Osteocyte (in vitro differentiated cells): ENCODE data around the gene PTPRG. TPM values are rescaled to one million over a fixed set of nuclear protein-coding genes. Genes with fewer than 3 reads are reported as not detected.

ENCODE experiments used
- DNase-seq: peaks from one replicate; pipeline ENCODE4 v3.0.0; 2021; ENCODE audit warnings: mixed read lengths; ENCODE audit not compliant: unreplicated experiment; ENCODE audit errors: extremely low spot score
- H3K27ac Mint-ChIP-seq: one replicate; pipeline ENCODE4 v1.8.0; 2021; ENCODE audit warnings: mild to moderate bottlenecking, mixed read lengths; ENCODE audit not compliant: unreplicated experiment
- H3K27me3 Mint-ChIP-seq: one replicate; pipeline ENCODE4 v1.8.0; 2021; ENCODE audit warnings: mixed read lengths; ENCODE audit not compliant: unreplicated experiment
- H3K36me3 Mint-ChIP-seq: one replicate; pipeline ENCODE4 v1.8.0; 2021; ENCODE audit warnings: mixed read lengths; ENCODE audit not compliant: unreplicated experiment
- H3K4me1 Mint-ChIP-seq: one replicate; pipeline ENCODE4 v1.8.0; 2021; ENCODE audit warnings: mixed read lengths; ENCODE audit not compliant: unreplicated experiment
- H3K4me3 Mint-ChIP-seq: one replicate; pipeline ENCODE4 v1.8.0; 2021; ENCODE audit warnings: mild to moderate bottlenecking, moderate library complexity, mixed read lengths; ENCODE audit not compliant: unreplicated experiment
- H3K9me3 Mint-ChIP-seq: one replicate; pipeline ENCODE4 v1.8.0; 2021; ENCODE audit warnings: mixed read lengths; ENCODE audit not compliant: unreplicated experiment
- CTCF ChIP-seq: fragments of 200-600 bp; sonication (generic); IDR thresholded peaks from 2 replicates; pipeline ENCODE4 v1.5.0; 2021; ENCODE audit warnings: antibody characterized with exemption, mild to moderate bottlenecking, moderate library complexity
- total RNA-seq: library from RNA; stranded (reverse); gene quantifications from 2 replicates; pipeline ENCODE4 v1.2.1, GENCODE V29; 2021

Gene PTPRG
- total RNA-seq, 1 donor from 2014 or later = 48.1 TPM

DNA sequence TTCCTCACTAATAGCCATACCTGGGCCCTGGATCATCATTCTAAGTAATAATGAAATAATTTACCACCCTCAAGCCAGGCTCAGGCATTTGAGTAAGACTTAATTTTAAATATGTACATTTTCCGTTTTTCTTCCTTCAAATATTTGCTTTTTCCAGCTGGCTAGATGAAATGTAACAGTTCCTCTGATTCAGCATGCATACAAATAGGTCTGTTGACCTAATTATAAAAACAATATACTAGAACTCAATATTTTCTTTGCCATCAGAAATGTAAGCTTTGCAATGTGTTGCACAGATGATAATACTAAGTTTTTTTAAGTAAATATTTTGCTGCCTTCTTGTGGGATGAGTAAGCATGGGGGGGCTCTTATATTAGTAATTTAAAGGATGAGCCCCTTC, 720.4 kb downstream of the PTPRG start:
- no peaks in the 10 kb centered on the region for H3K27me3 Mint-ChIP-seq
- no peak overlapping the region for H3K4me3 Mint-ChIP-seq
- no peak for DNase-seq
- peaks cover 17% of the 10 kb centered on the region for H3K36me3 Mint-ChIP-seq
- H3K4me1 Mint-ChIP-seq = peaks cover 8% of the 10 kb centered on the region
- TF ChIP-seq CTCF = no peak
- H3K9me3 Mint-ChIP-seq = no peaks in the 10 kb centered on the region
- H3K27ac Mint-ChIP-seq = no peak overlapping the region

DNA sequence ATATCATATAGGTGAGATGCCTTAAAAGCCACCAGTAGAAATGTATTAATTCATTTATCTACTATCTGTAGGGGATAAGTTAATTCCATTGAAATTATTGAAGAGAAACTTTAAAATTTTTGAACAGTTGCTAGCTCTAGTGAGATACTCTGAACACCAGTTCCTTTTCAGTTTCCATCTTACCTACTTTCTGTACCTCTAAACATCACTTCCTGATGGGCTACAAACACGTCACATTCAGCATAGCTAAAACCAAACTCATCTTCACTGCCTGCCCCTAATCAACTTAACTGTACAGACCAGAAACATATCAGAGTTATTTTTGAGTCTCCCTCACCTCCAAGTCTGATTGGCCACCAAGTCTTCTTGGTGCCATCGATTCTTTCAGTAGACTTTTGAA, 723.1 kb downstream of the PTPRG start:
- DNase-seq = no peak
- H3K27ac Mint-ChIP-seq = no peak overlapping the region
- peaks cover 8% of the 10 kb centered on the region for H3K4me1 Mint-ChIP-seq
- H3K27me3 Mint-ChIP-seq = no peaks in the 10 kb centered on the region
- H3K36me3 Mint-ChIP-seq = peaks cover 3% of the 10 kb centered on the region
- no peaks in the 10 kb centered on the region for H3K9me3 Mint-ChIP-seq
- H3K4me3 Mint-ChIP-seq = no peak overlapping the region
- TF ChIP-seq CTCF = no peak

DNA sequence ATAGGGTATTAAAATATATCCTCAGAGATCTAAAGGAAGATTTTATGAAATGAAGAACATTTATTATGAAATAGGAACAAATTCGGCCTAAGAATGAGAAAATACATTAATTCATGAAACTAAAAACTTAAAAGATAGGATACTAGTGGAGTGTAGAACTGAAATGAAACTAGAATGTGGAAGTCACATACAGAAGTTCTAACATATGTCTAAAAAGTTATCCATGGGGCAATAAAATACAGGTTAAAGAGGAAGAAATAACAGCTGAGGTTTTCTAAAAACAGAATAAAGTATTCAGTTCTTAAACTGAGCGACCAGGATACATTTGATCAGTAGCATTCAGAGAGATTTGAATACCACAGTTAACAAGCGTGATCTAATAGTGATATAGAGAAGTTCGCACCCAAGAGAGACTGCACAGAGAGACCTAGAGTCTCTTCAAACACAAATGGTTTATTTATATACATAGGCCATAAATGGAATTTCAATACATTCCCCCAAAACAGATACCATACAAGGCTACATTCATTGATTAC, 726.1 kb downstream of the PTPRG start:
- Mint-ChIP-seq H3K4me1 (no peaks in the 10 kb centered on the region), H3K4me3 (no peak overlapping the region), H3K27me3 (no peaks in the 10 kb centered on the region), H3K36me3 (peaks cover 8% of the 10 kb centered on the region), H3K9me3 (no peaks in the 10 kb centered on the region), H3K27ac (no peak overlapping the region)
- no peak for TF ChIP-seq CTCF
- no peak for DNase-seq

- no peaks in the 10 kb centered on the region for H3K27me3 Mint-ChIP-seq
- no peaks in the 10 kb centered on the region for H3K4me1 Mint-ChIP-seq
- no peaks in the 10 kb centered on the region for H3K9me3 Mint-ChIP-seq
- H3K36me3 Mint-ChIP-seq = peaks cover 6% of the 10 kb centered on the region
- no peak overlapping the region for H3K4me3 Mint-ChIP-seq
- no peak for TF ChIP-seq CTCF
- DNase-seq = no peak
- no peak overlapping the region for H3K27ac Mint-ChIP-seq
These were observed 728.6 kb downstream of the PTPRG start for GRCh38 chr3:62289922-62290321.

DNA sequence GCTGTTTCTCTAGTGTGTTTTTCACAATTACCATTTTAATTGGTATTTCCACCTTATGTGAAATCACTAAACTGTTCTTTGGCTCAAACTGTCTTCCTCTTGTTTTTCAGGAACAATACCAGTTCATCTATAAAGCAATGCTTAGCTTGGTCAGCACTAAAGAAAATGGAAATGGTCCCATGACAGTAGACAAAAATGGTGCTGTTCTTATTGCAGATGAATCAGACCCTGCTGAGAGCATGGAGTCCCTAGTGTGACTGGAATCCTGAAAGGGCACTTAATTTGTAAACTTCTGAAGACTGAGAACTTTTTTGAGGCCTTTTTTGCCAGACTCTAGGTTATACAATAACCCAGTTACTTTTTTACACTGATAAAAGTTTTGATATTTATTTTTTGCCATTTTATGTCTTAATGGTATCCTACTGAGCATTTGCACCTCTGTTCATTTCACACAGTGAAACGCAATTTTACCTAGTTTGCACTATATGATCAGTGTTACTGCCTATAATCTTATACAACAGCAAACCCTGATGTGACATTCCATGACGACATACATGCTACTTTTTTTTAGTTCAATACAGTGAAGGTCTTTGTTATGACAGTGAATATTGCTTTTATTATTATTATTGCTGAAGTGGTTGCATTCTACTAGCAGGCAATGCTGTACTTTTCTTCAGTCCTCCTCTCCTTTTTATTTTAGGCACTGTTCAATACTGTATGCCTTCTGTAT, 731.8 kb downstream of the PTPRG start:
- no peaks in the 10 kb centered on the region for H3K27me3 Mint-ChIP-seq
- no peak for TF ChIP-seq CTCF
- no peak overlapping the region for H3K4me3 Mint-ChIP-seq
- H3K36me3 Mint-ChIP-seq = peaks cover 6% of the 10 kb centered on the region
- H3K9me3 Mint-ChIP-seq = no peaks in the 10 kb centered on the region
- H3K27ac Mint-ChIP-seq = no peak overlapping the region
- H3K4me1 Mint-ChIP-seq = no peaks in the 10 kb centered on the region
- no peak for DNase-seq
